ENCODE results near the gene KIF16B.
"Not testable (repeated sequence)": the region's sequence is repeated elsewhere in the genome, so short reads cannot be mapped to it uniquely, and the experiment has no call there.

Gene KIF16B

GRCh38 chr20:16520154-16520553 lies 53.1 kb downstream of the KIF16B start:
- no peak for DNase-seq

GRCh38 chr20:16519673-16520072 lies 53.6 kb downstream of the KIF16B start:
- not testable (repeated sequence) for DNase-seq

- DNase-seq = no peak
These were observed 54.5 kb downstream of the KIF16B start for GRCh38 chr20:16518784-16519084.

- no peak for DNase-seq
These were observed 55.1 kb downstream of the KIF16B start for GRCh38 chr20:16517946-16518783.

DNA sequence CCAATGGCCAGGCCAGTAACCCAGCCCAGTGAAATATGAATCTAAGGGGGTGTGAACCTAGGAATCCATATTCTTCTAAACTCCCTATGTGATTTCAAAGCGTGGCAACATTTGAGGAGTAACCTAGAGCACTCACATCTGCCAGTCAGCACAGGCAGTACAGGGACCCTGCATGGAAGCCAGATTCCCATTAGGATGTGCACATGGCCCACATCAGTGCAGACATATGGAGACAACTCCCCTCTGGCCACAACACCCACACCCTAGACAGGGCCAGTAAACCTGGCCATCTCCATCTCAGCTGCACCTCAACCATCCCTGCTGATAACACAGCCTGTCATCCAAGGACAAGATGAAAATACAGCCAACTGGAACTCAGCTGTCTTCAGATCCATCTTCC lies 56.5 kb downstream of the KIF16B start:
- DNase-seq = no peak

DNA sequence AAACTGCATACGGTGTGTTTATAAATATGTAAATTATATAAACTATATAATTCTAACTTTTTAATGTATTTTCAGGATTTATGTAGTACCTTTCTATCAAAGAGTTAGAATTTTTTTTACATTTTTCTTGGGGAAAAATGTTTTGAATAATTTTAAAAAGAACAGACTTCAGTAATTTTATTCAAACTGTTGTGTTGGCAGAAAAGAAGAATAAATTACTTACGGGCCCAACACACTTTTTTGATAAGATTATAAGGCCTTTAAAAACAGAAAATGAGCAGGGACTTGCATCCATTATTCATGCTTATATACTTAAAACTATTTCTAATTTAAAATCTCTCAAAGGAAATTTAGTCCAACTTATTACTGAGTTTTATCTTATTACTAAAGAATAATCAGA lies 58.2 kb downstream of the KIF16B start:
- DNase-seq = no peak

DNA sequence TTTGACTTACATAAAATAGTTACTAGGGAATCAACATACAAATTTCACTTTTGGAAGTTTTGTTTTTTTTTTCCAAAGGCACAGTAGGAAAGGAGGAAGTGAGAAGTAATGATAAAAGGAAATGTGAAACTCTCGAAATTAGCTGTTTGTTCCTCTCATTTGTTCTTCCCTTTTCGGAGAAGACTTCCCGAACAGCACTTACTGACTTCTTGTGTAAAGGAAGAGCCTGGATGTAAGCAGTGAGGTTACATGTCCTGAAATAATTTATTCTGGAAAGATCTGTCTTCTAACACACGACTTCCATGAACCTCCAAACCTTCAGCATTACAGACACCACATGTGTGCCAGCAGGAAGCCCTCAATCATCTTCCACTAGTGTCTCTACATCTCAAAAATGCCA lies 59.1 kb downstream of the KIF16B start:
- no peak for DNase-seq

DNA sequence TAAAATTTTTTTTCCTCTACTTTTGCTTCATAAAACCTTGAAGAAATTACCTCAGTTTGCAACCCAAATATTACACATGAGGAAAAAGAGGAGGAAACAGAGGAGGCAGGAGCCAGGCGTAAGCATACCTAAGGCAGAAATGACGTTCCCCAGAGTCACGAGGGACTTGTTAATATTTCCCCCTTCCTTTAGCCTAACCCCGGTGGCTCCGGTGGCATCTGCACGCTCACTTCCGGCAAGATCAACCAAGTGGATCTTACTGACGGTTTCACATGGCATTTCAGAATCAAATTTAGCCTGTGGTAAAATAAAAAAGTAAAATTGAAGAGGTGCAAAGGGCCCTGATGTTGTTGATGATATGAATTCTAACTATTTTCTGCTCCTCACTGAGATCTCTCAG lies 67.4 kb downstream of the KIF16B start:
- DNase-seq = no peak

DNA sequence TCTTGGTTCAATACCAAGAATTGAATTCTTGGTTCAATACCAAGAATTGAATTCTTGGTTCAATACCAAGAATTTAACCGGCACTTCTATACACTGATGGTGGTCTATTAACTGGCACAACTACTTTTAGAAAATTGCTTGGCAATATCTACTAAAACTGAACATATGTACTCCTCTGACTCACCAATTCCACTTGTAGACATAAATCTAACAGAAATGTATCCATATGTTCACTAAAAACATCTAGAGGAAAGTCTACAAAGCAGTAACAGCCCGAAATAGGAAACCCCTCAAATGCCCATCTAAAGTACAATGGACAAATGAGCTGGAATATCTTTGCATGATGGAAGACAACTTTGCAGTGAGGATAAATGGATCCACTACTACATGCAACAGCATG lies 71.9 kb downstream of the KIF16B start:
- DNase-seq = no peak

DNA sequence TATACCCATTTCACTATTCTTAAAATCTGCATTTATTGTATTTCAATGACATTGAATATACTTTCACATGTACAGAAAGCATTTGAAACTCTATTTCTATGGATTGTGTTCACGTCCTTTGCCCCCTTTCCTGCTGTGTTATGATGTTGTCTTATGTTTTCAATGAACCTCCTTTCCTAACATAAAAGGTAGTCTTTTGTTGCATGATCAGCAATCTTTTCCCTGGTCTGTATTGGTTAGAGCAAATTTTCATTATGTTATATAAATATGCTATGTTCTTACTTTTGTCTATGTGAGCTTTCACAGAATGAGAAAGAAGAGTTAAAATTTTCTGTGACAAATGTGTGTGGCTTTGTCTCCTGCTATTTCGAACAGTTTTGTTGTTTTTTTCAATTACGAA lies 73.1 kb downstream of the KIF16B start:
- DNase-seq = no peak

- DNase-seq = no peak
These were observed 74.6 kb downstream of the KIF16B start for GRCh38 chr20:16498526-16499253.

DNA sequence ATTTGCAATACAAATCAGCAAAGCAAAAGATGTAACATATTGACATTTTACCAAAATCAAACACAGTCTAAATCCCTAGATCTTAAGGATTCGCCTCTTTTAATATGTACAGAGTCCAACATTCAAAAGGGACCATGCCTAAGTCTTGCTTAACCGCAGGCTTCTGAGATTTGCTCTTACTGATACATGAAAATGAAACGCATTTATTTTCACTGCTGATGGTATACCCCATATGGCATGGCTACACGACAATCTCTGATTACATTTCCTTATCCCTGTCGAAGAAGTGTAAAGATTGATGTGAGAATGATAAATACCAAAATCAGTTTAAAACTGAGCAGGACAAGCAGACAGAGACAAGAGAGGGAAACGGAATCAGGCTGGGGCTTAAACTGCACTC lies 75.4 kb downstream of the KIF16B start:
- DNase-seq = no peak

- no peak for DNase-seq
These were observed 79.8 kb downstream of the KIF16B start for GRCh38 chr20:16493486-16493885.

DNA sequence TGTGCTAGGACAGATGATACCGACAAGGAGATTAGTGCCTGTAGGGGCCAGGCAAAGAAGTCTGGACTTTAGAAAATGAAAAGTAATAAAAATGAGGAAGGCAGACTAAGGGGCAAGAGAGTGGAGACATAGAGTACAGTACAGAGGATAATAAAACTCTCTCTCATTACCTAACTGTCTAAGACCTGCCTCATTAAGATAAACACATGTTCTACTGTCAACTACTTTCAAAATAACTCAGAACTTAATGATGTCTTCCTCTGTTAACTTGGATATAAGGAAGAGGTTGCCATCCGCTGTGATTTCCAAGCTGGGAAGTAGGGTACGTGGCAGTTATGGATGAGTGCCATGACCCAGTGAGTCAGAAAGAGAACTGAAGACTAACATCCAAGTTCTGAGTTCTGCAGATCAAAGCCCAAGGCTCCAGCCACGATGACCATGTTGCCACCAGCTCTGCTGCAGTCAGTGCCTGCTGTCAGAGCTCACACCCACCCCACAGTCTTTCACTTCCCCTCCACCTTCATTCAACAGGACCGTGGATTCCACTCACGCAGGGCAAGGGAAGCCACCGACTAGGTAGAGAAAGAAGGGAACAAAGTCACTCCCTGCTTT lies 81.8 kb downstream of the KIF16B start:
- DNase-seq = no peak

GRCh38 chr20:16490696-16491095 lies 82.6 kb downstream of the KIF16B start:
- no peak for DNase-seq

DNA sequence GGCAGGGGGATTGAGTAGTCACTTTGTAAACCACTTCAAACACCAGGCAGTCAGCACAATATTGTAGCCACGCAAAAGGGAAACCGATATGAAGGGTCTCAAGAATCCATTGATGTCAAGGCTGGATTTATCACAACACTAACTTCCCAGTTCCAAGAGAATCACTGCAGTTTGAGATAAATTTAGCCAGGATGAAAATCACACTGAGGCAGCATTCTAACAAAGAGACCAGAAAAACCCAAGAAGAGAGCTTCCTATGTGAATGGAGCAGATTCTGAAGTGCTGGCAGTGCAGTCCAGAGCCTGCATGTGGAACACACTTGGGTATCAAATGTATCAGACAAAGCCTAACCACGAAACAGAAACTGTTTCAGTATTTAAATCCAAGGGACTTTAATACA lies 84.6 kb downstream of the KIF16B start:
- DNase-seq = no peak

- DNase-seq = no peak
These were observed 85.2 kb downstream of the KIF16B start for GRCh38 chr20:16488086-16488485.

- no peak for DNase-seq
These were observed 86.7 kb downstream of the KIF16B start for GRCh38 chr20:16486532-16486931.

DNA sequence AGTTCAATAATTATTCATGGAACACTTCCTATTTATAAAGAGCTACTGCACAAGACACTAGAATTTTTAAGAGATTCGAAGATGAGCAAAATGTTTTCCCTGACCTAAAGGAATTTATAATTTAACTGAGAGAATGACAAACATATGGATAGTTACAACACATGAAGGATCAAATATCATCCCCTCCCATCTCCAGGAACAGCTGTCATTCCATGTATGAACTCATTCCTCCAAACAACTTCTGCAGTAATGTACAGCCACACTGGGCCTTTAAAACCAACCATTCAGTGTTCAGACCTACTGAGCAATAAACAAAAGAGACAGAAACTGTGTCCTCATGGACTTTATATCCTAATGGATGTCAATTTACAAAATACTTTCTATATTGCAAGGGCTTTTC lies 87.8 kb downstream of the KIF16B start:
- DNase-seq = no peak

GRCh38 chr20:16483024-16483423 lies 90.2 kb downstream of the KIF16B start:
- DNase-seq = no peak

DNA sequence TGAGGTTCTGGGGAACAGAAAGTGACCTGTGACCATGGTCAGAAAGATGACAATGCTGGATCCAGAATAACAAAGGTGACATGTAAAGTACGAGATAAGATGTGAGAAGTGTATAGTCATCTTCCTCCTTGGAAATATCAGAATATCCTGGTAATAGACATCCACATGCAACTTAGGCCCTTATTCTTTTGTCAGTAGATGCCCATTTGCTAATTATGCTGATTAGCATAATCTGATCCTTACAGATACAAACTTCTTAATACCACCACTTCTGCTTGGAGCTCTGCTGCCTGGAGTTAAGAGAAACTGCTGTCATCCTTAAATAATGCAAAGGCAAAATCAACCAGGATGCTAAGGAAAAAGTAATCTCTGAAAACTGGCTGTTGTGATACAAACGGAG lies 91.3 kb downstream of the KIF16B start:
- DNase-seq = no peak

- no peak for DNase-seq
These were observed 93.6 kb downstream of the KIF16B start for GRCh38 chr20:16479666-16480065.

- no peak for DNase-seq
These were observed 95.6 kb downstream of the KIF16B start for GRCh38 chr20:16477632-16478031.

DNA sequence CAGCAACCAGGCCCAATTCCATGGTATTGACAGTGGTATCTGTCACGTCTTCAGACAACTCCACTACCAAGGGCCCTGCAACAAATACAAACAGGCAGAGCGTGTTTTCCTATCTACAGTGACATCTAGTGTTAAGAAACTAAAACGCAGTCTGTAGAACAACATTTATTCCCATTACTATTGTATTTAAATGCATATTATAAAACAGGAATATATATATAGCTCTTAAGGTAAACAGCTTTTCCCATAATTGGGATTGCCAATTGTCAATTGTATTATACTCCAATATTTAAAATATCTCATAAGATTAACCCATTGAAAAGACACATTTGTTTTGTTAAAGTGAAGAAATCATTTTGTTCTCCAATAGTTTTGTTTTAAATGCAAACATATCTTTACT lies 97.2 kb downstream of the KIF16B start:
- DNase-seq = no peak
